HG03571 (cell line): Measurements from ENCODE around the gene LRP1B.

Experiments
- ATAC-seq: cut with Tn5 transposase; IDR thresholded peaks from one replicate; pipeline ENCODE4 v1.9.1; 2021; ENCODE audit not compliant: unreplicated experiment

LRP1B gene

GRCh38 chr2:142042536-142043199, 88.1 kb downstream of the LRP1B start:
- no peak for ATAC-seq

- no peak for ATAC-seq
These were observed 88.8 kb downstream of the LRP1B start for GRCh38 chr2:142041996-142042395.

- no peak for ATAC-seq
These were observed 89.7 kb downstream of the LRP1B start for GRCh38 chr2:142041105-142041504.

- ATAC-seq = no peak
These were observed 90.3 kb downstream of the LRP1B start for GRCh38 chr2:142040556-142040955.

- ATAC-seq = no peak
These were observed 92.0 kb downstream of the LRP1B start for GRCh38 chr2:142038826-142039225.

GRCh38 chr2:142037744-142038143, 93.1 kb downstream of the LRP1B start:
- no peak for ATAC-seq

GRCh38 chr2:142037066-142037465, 93.8 kb downstream of the LRP1B start:
- ATAC-seq = no peak

GRCh38 chr2:142033393-142033792, 97.4 kb downstream of the LRP1B start:
- no peak for ATAC-seq

GRCh38 chr2:142031656-142032055, 99.2 kb downstream of the LRP1B start:
- no peak for ATAC-seq

GRCh38 chr2:142030735-142031134, 100.1 kb downstream of the LRP1B start:
- no peak for ATAC-seq

- no peak for ATAC-seq
These were observed 100.8 kb downstream of the LRP1B start for GRCh38 chr2:142029974-142030373.

GRCh38 chr2:142025394-142025793, 105.4 kb downstream of the LRP1B start:
- ATAC-seq = no peak

GRCh38 chr2:142020368-142020767, 110.4 kb downstream of the LRP1B start:
- no peak for ATAC-seq

GRCh38 chr2:142014536-142014935, 116.3 kb downstream of the LRP1B start:
- no peak for ATAC-seq

- no peak for ATAC-seq
These were observed 118.0 kb downstream of the LRP1B start for GRCh38 chr2:142012797-142013196.

GRCh38 chr2:142010477-142011270, 120.1 kb downstream of the LRP1B start:
- ATAC-seq = no peak

- no peak for ATAC-seq
These were observed 122.6 kb downstream of the LRP1B start for GRCh38 chr2:142008135-142008744.

GRCh38 chr2:141994066-141994465, 136.8 kb downstream of the LRP1B start:
- ATAC-seq = no peak

GRCh38 chr2:141992695-141993094, 138.1 kb downstream of the LRP1B start:
- ATAC-seq = no peak

- no peak for ATAC-seq
These were observed 162.4 kb downstream of the LRP1B start for GRCh38 chr2:141968433-141968832.

GRCh38 chr2:141967980-141968379, 162.8 kb downstream of the LRP1B start:
- ATAC-seq = no peak

- ATAC-seq = no peak
These were observed 163.3 kb downstream of the LRP1B start for GRCh38 chr2:141967503-141967902.
